SK-N-MC (cell line): ENCODE data around the gene KHNYN.

Experiments used
- EZH2 ChIP-seq: fragments of 200-600 bp; sonication (generic); IDR thresholded peaks from one replicate; pipeline ENCODE4 v1.6.1; 2017; ENCODE audit warnings: antibody characterized with exemption
- FOXP2 ChIP-seq: optimal IDR thresholded peaks from 2 replicates; pipeline ENCODE3; 2011; ENCODE audit warnings: mild to moderate bottlenecking, moderate library complexity; ENCODE audit not compliant: insufficient read depth; ENCODE audit errors: extremely low read length, control extremely low read depth
- POLR2AphosphoS5 ChIP-seq: IDR thresholded peaks from 2 replicates; pipeline ENCODE4 v1.6.1; 2012; ENCODE audit warnings: mild to moderate bottlenecking, low read depth, low read length, borderline replicate concordance

- TF ChIP-seq POLR2AphosphoS5 (no peak), EZH2 (no peak), FOXP2 (no peak)
Observed at GRCh38 chr14:24437020-24437735, 7.4 kb downstream of the KHNYN start.
